Frontal cortex (tissue), 4 donors: ENCODE data around the gene LRRC15. TPM values are rescaled to one million over a fixed set of nuclear protein-coding genes. Genes with fewer than 3 reads are reported as not detected.

Source experiments
- DNase-seq, 2 donors: peaks; one replicate each; pipeline ENCODE4 v3.0.0; 2012; ENCODE audit warnings: low spot score in 2 of 2
- FAIRE-seq: peaks from 2 replicates; lab custom pipeline; 2012; peaks lifted over from hg19 to GRCh38; lab: Jason Lieb, UNC
- total RNA-seq: library from RNA; depleted of rRNA; stranded (reverse); fragments of >200 nt; gene quantifications from one replicate; pipeline ENCODE4 v1.2.3, GENCODE V29; 2014
- donor health status: control.
- donor health status: control.
- donor health status: control.

Gene LRRC15
- total RNA-seq, 1 donor from 2014 or later = not detected

GRCh38 chr3:194386648-194387047 is 17.1 kb upstream of the LRRC15 start:
- DNase-seq (no peak), FAIRE-seq (no peak)

GRCh38 chr3:194386066-194386465 is 16.5 kb upstream of the LRRC15 start:
- no peak for DNase-seq
- FAIRE-seq = no peak

GRCh38 chr3:194384569-194385001 is 15.0 kb upstream of the LRRC15 start:
- DNase-seq = no peak
- FAIRE-seq = no peak

- no peak for DNase-seq
- FAIRE-seq = no peak
These were observed 14.6 kb upstream of the LRRC15 start for GRCh38 chr3:194384156-194384555.

- FAIRE-seq = no peak
- no peak for DNase-seq
These were observed 13.9 kb upstream of the LRRC15 start for GRCh38 chr3:194383276-194383940.

GRCh38 chr3:194382892-194383223 is 13.3 kb upstream of the LRRC15 start:
- FAIRE-seq = no peak
- DNase-seq = no peak

- no peak for FAIRE-seq
These were observed 12.8 kb upstream of the LRRC15 start for GRCh38 chr3:194382196-194382891.

GRCh38 chr3:194381460-194381875 is 11.9 kb upstream of the LRRC15 start:
- no peak for FAIRE-seq
- no peak for DNase-seq

More at GRCh38 chr3:194382196-194382891, 12.8 kb upstream of the LRRC15 start:
- DNase-seq = no peak

- no peak for DNase-seq
- no peak for FAIRE-seq
These were observed 10.8 kb upstream of the LRRC15 start for GRCh38 chr3:194380326-194380725.

GRCh38 chr3:194379651-194380050 is 10.1 kb upstream of the LRRC15 start:
- no peak for DNase-seq

GRCh38 chr3:194379231-194379630 is 9.7 kb upstream of the LRRC15 start:
- no peak for FAIRE-seq
- no peak for DNase-seq

More at GRCh38 chr3:194379651-194380050, 10.1 kb upstream of the LRRC15 start:
- no peak for FAIRE-seq

GRCh38 chr3:194377708-194378107 is 8.2 kb upstream of the LRRC15 start:
- DNase-seq = no peak
- no peak for FAIRE-seq

- FAIRE-seq (no peak), DNase-seq (no peak)
These were observed 6.7 kb upstream of the LRRC15 start for GRCh38 chr3:194376241-194376560.

- no peak for FAIRE-seq
- no peak for DNase-seq
These were observed 6.1 kb upstream of the LRRC15 start for GRCh38 chr3:194375473-194376240.

- DNase-seq = no peak
- no peak for FAIRE-seq
These were observed 5.4 kb upstream of the LRRC15 start for GRCh38 chr3:194374935-194375334.

GRCh38 chr3:194373899-194374298 is 4.4 kb upstream of the LRRC15 start:
- no peak for FAIRE-seq
- no peak for DNase-seq

GRCh38 chr3:194373028-194373427 is 3.5 kb upstream of the LRRC15 start:
- FAIRE-seq = no peak
- DNase-seq = no peak

- FAIRE-seq (no peak), DNase-seq (no peak)
These were observed 1.2 kb upstream of the LRRC15 start for GRCh38 chr3:194370753-194371152.

- FAIRE-seq = no peak
These were observed 625 bp downstream of the LRRC15 start for GRCh38 chr3:194368918-194369317.

GRCh38 chr3:194367992-194368841 is 1.3 kb downstream of the LRRC15 start:
- DNase-seq (no peak), FAIRE-seq (no peak)

More at GRCh38 chr3:194368918-194369317, 625 bp downstream of the LRRC15 start:
- no peak for DNase-seq
